Astrocyte (in vitro differentiated cells and primary cell): ENCODE results near the gene RPUSD3. TPM values are rescaled to one million over a fixed set of nuclear protein-coding genes. Genes with fewer than 3 reads are reported as not detected.

ENCODE experiments used
- DNase-seq: peaks from one replicate; pipeline ENCODE4 v3.0.0-alpha.2; 2010; ENCODE audit warnings: low read depth
- FAIRE-seq: peaks from 2 replicates; lab custom pipeline; 2011; peaks lifted over from hg19 to GRCh38; lab: Jason Lieb, UNC
- H2AFZ ChIP-seq: 2 replicates; pipeline ENCODE4 v1.6.0; 2012; ENCODE audit warnings: low read depth, low read length, inconsistent platforms
- H3K27ac ChIP-seq: 2 replicates; pipeline ENCODE4 v1.5.1; 2011; ENCODE audit warnings: low read depth, low read length, inconsistent platforms
- H3K27me3 ChIP-seq: 2 replicates; pipeline ENCODE4 v1.6.0; 2011; ENCODE audit warnings: low read length, inconsistent platforms; ENCODE audit not compliant: insufficient read depth
- H3K36me3 ChIP-seq: 2 replicates; pipeline ENCODE4 v1.5.1; 2011; ENCODE audit warnings: low read length, inconsistent platforms; ENCODE audit not compliant: insufficient read depth
- H3K4me1 ChIP-seq: 2 replicates; pipeline ENCODE4 v1.5.1; 2011; ENCODE audit warnings: low read length, inconsistent platforms; ENCODE audit not compliant: insufficient read depth
- H3K4me2 ChIP-seq: 2 replicates; pipeline ENCODE4 v1.6.0; 2012; ENCODE audit warnings: low read length, inconsistent platforms
- H3K4me3 ChIP-seq: 2 replicates; pipeline ENCODE4 v1.5.1; 2011; ENCODE audit warnings: low read depth, mild to moderate bottlenecking, low read length, inconsistent platforms; ENCODE audit not compliant: insufficient read depth
- H3K79me2 ChIP-seq: 2 replicates; pipeline ENCODE4 v1.6.0; 2012; ENCODE audit warnings: mild to moderate bottlenecking, low read length, inconsistent platforms; ENCODE audit not compliant: insufficient read depth
- H3K9ac ChIP-seq: 2 replicates; pipeline ENCODE4 v1.6.0; 2012; ENCODE audit warnings: mild to moderate bottlenecking, low read length, inconsistent platforms
- H3K9me3 ChIP-seq: 2 replicates; pipeline ENCODE4 v1.5.1; 2012; ENCODE audit warnings: low read depth, mild to moderate bottlenecking, low read length, inconsistent platforms; ENCODE audit not compliant: insufficient read depth
- H4K20me1 ChIP-seq: 2 replicates; pipeline ENCODE4 v1.6.0; 2012; ENCODE audit warnings: low read length, inconsistent platforms; ENCODE audit not compliant: insufficient read depth
- H3K27ac Mint-ChIP-seq: one replicate; pipeline ENCODE4 v1.8.0; 2021; ENCODE audit warnings: mild to moderate bottlenecking, mixed read lengths; ENCODE audit not compliant: unreplicated experiment
- H3K27me3 Mint-ChIP-seq: one replicate; pipeline ENCODE4 v1.8.0; 2021; ENCODE audit warnings: low read depth, mixed read lengths; ENCODE audit not compliant: unreplicated experiment
- H3K36me3 Mint-ChIP-seq: one replicate; pipeline ENCODE4 v1.8.0; 2021; ENCODE audit warnings: low read depth, mixed read lengths; ENCODE audit not compliant: unreplicated experiment
- H3K4me1 Mint-ChIP-seq: one replicate; pipeline ENCODE4 v1.8.0; 2021; ENCODE audit warnings: low read depth, mixed read lengths; ENCODE audit not compliant: unreplicated experiment
- H3K4me3 Mint-ChIP-seq: one replicate; pipeline ENCODE4 v1.8.0; 2021; ENCODE audit warnings: mild to moderate bottlenecking, moderate library complexity, mixed read lengths; ENCODE audit not compliant: unreplicated experiment
- H3K9me3 Mint-ChIP-seq: one replicate; pipeline ENCODE4 v1.8.0; 2021; ENCODE audit warnings: mild to moderate bottlenecking, mixed read lengths; ENCODE audit not compliant: unreplicated experiment
- EZH2 ChIP-seq: IDR thresholded peaks from 2 replicates; pipeline ENCODE4 v1.6.1; 2012; ENCODE audit warnings: mild to moderate bottlenecking, low read length, inconsistent platforms; ENCODE audit not compliant: insufficient read depth
- total RNA-seq: library from RNA; stranded (reverse); gene quantifications from 2 replicates; pipeline ENCODE4 v1.2.1, GENCODE V29; 2021
- TF ChIP-seq, protein P1 (sequence below): IDR thresholded peaks from 2 replicates; pipeline ENCODE4 v1.5.1; 2011; ENCODE audit warnings: low read depth, mild to moderate bottlenecking, inconsistent platforms, low read length, moderate library complexity; ENCODE audit not compliant: insufficient read depth

The RPUSD3 gene
- total RNA-seq, 1 donor from 2014 or later: 35.4 TPM

DNA sequence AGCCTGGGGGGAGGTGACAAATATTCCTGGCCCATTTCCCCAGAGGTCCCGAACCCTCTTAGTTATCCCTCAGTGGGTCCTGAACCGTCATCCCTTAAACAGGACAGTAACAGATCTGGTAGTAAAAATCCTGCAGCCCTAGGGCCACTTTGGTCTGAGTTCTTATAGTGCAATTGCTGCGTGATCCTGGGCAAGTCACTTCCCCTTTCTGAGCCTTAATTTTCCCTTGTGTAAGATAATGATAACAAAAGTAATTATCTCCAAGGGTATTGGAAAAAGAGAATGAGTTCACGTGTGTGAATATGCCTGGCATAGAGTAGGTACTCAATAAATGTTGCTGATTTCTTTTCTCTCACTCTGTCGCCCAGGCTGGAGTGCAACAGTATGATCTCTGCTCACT lies 43.7 kb upstream of the RPUSD3 start:
- Histone ChIP-seq H3K27me3 (no peaks in the 10 kb centered on the region), H3K36me3 (peaks cover under 1% of the 10 kb centered on the region), H3K79me2 (peaks cover 19% of the 10 kb centered on the region), H3K9ac (no peak overlapping the region), H3K27ac (no peak overlapping the region), H3K4me3 (no peak overlapping the region), H4K20me1 (peaks cover 3% of the 10 kb centered on the region), H2AFZ (no peak overlapping the region), H3K4me2 (no peak overlapping the region), H3K4me1 (peaks cover 10% of the 10 kb centered on the region), H3K9me3 (no peaks in the 10 kb centered on the region)
- H3K36me3 Mint-ChIP-seq: peaks cover 3% of the 10 kb centered on the region
- no peak overlapping the region for H3K4me3 Mint-ChIP-seq
- H3K27me3 Mint-ChIP-seq: no peaks in the 10 kb centered on the region
- TF ChIP-seq, protein P1, sequence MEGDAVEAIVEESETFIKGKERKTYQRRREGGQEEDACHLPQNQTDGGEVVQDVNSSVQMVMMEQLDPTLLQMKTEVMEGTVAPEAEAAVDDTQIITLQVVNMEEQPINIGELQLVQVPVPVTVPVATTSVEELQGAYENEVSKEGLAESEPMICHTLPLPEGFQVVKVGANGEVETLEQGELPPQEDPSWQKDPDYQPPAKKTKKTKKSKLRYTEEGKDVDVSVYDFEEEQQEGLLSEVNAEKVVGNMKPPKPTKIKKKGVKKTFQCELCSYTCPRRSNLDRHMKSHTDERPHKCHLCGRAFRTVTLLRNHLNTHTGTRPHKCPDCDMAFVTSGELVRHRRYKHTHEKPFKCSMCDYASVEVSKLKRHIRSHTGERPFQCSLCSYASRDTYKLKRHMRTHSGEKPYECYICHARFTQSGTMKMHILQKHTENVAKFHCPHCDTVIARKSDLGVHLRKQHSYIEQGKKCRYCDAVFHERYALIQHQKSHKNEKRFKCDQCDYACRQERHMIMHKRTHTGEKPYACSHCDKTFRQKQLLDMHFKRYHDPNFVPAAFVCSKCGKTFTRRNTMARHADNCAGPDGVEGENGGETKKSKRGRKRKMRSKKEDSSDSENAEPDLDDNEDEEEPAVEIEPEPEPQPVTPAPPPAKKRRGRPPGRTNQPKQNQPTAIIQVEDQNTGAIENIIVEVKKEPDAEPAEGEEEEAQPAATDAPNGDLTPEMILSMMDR: no peak
- TF ChIP-seq EZH2: no peak
- H3K9me3 Mint-ChIP-seq: no peaks in the 10 kb centered on the region
- DNase-seq (no peak), FAIRE-seq (no peak)
- peaks cover 16% of the 10 kb centered on the region for H3K4me1 Mint-ChIP-seq
- H3K27ac Mint-ChIP-seq: no peak overlapping the region

DNA sequence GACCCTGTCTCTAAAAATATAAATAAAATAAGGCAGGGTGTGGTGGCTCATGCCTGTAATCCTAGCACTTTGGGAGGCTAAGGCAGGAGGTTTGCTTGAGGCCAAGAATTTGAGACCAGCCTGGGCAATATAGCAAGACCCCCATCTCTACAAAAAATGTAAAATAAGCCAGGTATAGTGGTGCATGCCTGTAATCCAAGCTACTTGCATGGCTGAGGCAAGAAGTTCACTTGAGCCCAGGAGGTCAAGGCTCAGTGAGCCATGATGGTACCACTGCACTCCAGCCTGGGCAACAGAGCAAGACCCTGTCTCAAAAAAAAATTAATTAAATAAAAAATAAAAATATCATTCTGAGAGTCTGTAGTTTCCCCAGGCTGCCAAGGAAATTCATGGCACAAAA lies 42.5 kb upstream of the RPUSD3 start:
- Histone ChIP-seq H3K27me3 (no peaks in the 10 kb centered on the region), H3K4me3 (no peak overlapping the region), H4K20me1 (no peaks in the 10 kb centered on the region), H3K27ac (no peak overlapping the region), H3K9me3 (no peaks in the 10 kb centered on the region), H3K4me1 (peaks cover 10% of the 10 kb centered on the region), H3K4me2 (no peak overlapping the region), H3K9ac (no peak overlapping the region), H3K36me3 (no peaks in the 10 kb centered on the region), H2AFZ (no peak overlapping the region), H3K79me2 (peaks cover 10% of the 10 kb centered on the region)
- Mint-ChIP-seq H3K4me1 (peaks cover 10% of the 10 kb centered on the region), H3K9me3 (no peaks in the 10 kb centered on the region), H3K27ac (no peak overlapping the region), H3K4me3 (no peak overlapping the region), H3K27me3 (no peaks in the 10 kb centered on the region), H3K36me3 (no peaks in the 10 kb centered on the region)
- FAIRE-seq (no peak), DNase-seq (no peak)
- TF ChIP-seq EZH2: no peak
- TF ChIP-seq, protein P1: no peak

DNA sequence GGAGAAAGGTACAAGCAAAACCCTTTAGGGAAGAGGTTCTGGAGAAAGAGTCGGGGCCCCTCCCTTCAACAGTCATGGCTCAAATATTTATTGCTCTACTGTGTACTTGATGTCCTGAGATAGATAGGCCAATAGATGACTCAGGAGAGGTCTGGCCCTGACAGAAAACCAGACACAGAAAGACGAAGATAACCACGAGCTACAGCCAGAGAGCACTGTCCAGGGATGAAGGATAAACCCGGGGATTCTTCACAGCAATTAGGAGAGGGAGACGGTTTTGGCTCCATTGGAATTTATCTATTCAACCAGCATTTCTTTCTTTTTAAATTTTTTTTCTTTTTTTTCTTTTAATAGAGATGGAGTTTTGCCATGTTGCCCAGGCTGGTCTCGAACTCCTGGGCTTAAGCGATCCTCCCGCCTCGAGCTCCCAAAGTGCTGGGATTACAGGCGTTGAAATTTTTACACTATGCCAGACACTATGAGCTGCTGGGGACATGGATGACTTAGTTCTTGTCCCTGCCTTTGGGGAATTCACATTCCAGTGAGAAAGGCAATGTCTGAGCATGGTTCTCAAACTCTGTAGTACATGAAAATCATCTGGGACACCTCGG lies 40.9 kb upstream of the RPUSD3 start:
- no peak for FAIRE-seq
- Mint-ChIP-seq H3K4me1 (peaks cover 10% of the 10 kb centered on the region), H3K27me3 (no peaks in the 10 kb centered on the region), H3K9me3 (no peaks in the 10 kb centered on the region), H3K4me3 (peak overlapping the region; percentile 66), H3K36me3 (no peaks in the 10 kb centered on the region), H3K27ac (peak overlapping the region; percentile 90)
- peaks cover 10% of the 10 kb centered on the region for H3K4me1 ChIP-seq
- peak; percentile 84 for DNase-seq
- peak overlapping the region; percentile 73 for H3K4me2 ChIP-seq
- no peaks in the 10 kb centered on the region for H3K79me2 ChIP-seq
- peak overlapping the region; percentile 22 for H2AFZ ChIP-seq
- no peaks in the 10 kb centered on the region for H3K9me3 ChIP-seq
- no peak for TF ChIP-seq EZH2
- TF ChIP-seq, protein P1: no peak
- no peaks in the 10 kb centered on the region for H3K36me3 ChIP-seq
- H3K9ac ChIP-seq: peak overlapping the region; percentile 3
- no peaks in the 10 kb centered on the region for H3K27me3 ChIP-seq
- peak overlapping the region; percentile 32 for H3K27ac ChIP-seq
- no peaks in the 10 kb centered on the region for H4K20me1 ChIP-seq
- H3K4me3 ChIP-seq: no peak overlapping the region
